Stomach (tissue), 9 donors: Measurements from ENCODE around the gene TMEM158. TPM values are rescaled to one million over a fixed set of nuclear protein-coding genes. Genes with fewer than 3 reads are reported as not detected.
A peak's percentile ranks its signal among the peaks of the same experiment; 100 is the strongest.

Experiments used
- DNase-seq, 2 donors: peaks; one replicate each; pipeline versions ENCODE4 v3.0.0 to v3.0.0-alpha.2; 2013 to 2019
- H3K27ac ChIP-seq, 5 donors: fragments of 200-600 bp in 4 of 5; sonication (generic) in 4 of 5; one replicate each; pipeline ENCODE4 v1.5.1; 2013 to 2019; ENCODE audit warnings: mild to moderate bottlenecking in 1 of 5, moderate library complexity in 1 of 5
- H3K27me3 ChIP-seq, 3 donors: fragments of 200-600 bp; sonication (generic); one replicate each; pipeline ENCODE4 v1.5.1; 2017 to 2019; ENCODE audit warnings: mixed run types in 1 of 3
- H3K36me3 ChIP-seq, 4 donors: fragments of 200-600 bp; sonication (generic); 1 replicate in 3 of 4; 2 replicates in 1 of 4; pipeline ENCODE4 v1.5.1; 2016 to 2019
- H3K4me1 ChIP-seq, 4 donors: fragments of 200-600 bp; sonication (generic); one replicate each; pipeline ENCODE4 v1.5.1; 2016 to 2019
- H3K4me3 ChIP-seq, 4 donors: fragments of 200-600 bp; sonication (generic) in 3 of 4; one replicate each; pipeline ENCODE4 v1.5.1; 2016 to 2019; ENCODE audit warnings: mild to moderate bottlenecking in 1 of 4
- H3K9me3 ChIP-seq, 4 donors: fragments of 200-600 bp; sonication (generic); one replicate each; pipeline ENCODE4 v1.5.1; 2016 to 2019
- CTCF ChIP-seq, 7 experiments: fragments of 450-650 bp in 4 of 7; fragments of 200-600 bp in 3 of 7; sonication (generic) in 3 of 7; IDR thresholded peaks; one replicate each; pipeline ENCODE4 v1.5.1; 2016 to 2019; ENCODE audit warnings: antibody characterized with exemption in 7 of 7, control low read depth in 2 of 7, mild to moderate bottlenecking in 1 of 7
- EP300 ChIP-seq: sonication (generic); formaldehyde crosslinking; IDR thresholded peaks from one replicate; pipeline ENCODE4 v1.6.1; 2017; ENCODE audit warnings: antibody characterized with exemption
- POLR2A ChIP-seq, 4 donors: fragments of 450-650 bp; IDR thresholded peaks; one replicate each; pipeline ENCODE4 v1.6.1; 2016; ENCODE audit warnings: antibody characterized with exemption in 4 of 4, control low read depth in 2 of 4, mild to moderate bottlenecking in 1 of 4, moderate library complexity in 1 of 4
- POLR2AphosphoS5 ChIP-seq, 3 donors: sonication (generic); formaldehyde crosslinking; IDR thresholded peaks; one replicate each; pipeline ENCODE4 v1.6.1; 2016; ENCODE audit warnings: antibody characterized with exemption in 3 of 3
- WGBS, 5 donors: extraction: QIAGEN DNeasy Blood & Tissue Kit in 3 of 5; methylation state at CpG; one replicate each; pipeline versions ENCODE4 v1.1.5 to v1.1.7; 2013 to 2018; 5-methylcytosine and 5-hydroxymethylcytosine counted together
- intact Hi-C: fragments of 100-400 bp; cut with DNase I; formaldehyde crosslinking; loops from one replicate; pipeline ENCODE4 v1.15.1; 2023; ENCODE audit warnings: low total_unique reads
- polyA plus RNA-seq, 3 donors: library from polyadenylated mRNA; stranded (reverse); fragments of 200-250 nt; gene quantifications; one replicate each; pipeline ENCODE4 v1.2.3, GENCODE V29; 2013
- total RNA-seq, 5 donors: library from RNA; depleted of rRNA; stranded (reverse); fragments of >200 nt; gene quantifications; one replicate each; pipeline versions ENCODE4 v1.1.0 to v1.2.3, GENCODE V29; 2014 to 2016
- donor health status: healthy with polysubstance abuse.
- donor health status: Bipolar disorder and iron deficiency.
- donor health status: healthy.

TMEM158 gene
- total and polyA plus RNA-seq, 8 donors = 0.46 to 5.5 (median 2.0) TPM; not detected in 2

DNA sequence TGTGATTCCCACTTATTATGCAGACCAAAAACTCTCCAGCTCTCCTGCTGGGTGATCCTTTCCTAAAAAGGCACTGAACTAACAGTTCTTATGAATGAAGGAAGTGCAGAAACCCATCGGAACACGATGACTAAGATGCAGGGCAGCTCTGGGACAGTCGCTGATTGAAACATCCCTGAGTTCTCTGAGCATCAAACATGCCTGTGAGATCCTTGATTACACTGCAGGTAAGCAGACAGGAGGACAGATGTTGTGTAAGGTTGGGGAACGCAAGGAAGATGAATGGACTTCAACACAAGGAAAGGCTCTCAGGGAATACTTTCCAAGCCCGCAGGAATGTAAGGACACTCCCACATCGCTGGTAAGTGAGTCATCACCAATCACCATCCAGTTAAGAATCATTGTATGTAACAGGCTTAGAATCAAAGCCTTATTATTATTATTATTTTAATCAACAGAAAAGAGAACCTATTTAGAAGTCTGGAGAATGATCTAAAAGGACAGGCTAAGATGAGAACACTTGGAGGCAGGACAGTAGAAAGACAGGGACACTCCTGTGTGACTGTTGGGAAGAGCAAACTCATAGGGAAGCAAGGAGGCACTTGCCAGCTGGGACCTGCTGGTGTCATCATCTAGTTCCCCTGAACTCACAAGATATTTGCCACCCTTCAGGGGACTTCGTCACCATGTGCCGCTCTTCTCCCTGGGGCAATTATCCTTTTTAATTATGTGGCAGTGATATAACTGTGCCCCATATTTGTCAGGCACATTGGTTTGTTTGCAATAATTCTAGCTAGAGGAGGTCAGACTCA, 26.0 kb downstream of the TMEM158 start:
- Histone ChIP-seq H3K9me3 (no peaks in the 10 kb centered on the region), H3K4me3 (no peak overlapping the region), H3K4me1 (peaks cover 0 to 18% (median 8%) of the 10 kb centered on the region in 4 donors), H3K27ac (peak overlapping the region in 1 of 5 donors; percentile 41), H3K27me3 (no peaks in the 10 kb centered on the region), H3K36me3 (no peaks in the 10 kb centered on the region)
- 53 to 60% (median 58%) methylated on average over 8 of the region's 8 CpGs for WGBS, 5 donors
- intact Hi-C loops = no loop called here
- no peak for DNase-seq
- TF ChIP-seq EP300 (no peak), CTCF (IDR thresholded peaks at IDR 0.05) (no peak), POLR2AphosphoS5 (IDR thresholded peaks at IDR 0.05) (no peak), POLR2A (IDR thresholded peaks at IDR 0.05) (no peak)

DNA sequence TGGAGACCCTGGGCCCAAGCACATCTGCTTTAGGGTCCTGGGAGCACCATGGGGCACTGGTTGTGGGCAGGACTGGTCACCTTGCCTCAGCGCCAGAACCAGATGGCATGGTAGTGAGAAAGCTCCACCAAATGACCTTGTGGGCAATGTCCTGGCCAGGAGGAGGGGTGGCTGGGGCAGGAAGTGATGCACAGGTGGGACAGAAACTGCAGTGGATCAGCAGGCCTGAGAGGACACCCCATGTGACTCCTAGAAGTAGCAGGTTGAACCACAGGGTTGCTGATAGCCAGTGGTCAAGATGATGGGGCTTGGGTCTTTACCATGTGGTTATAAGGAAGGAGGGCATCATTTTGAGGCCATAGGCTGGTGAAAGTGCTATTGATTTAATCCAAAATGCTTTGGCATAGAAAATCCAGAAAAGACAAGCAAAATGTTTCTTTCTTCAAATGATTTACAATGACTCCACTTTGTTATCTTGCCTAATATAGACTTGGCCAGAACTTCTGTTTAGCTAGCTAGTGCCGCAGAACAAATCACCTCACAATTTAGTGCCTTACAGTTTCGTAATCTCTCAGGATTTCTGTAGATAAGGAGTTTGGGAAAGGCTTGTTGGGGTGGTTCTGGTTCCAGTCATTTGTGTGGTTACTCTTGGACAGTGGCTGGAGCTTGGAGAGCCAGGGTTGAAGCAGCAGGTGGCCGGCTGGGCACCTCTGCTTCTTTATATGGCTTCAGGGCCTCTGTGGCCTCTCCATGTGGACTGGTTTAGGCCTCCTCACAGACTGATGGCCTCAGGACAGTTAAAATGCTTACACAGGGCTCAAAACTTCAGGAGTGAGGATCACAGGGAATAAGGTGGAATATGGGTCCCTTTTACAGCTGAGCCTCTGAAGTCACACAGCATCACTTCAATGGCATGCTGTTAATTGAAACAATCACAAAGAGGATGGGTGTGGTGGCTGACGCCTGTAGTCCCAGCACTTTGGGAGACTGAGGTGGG, 27.5 kb downstream of the TMEM158 start:
- Histone ChIP-seq H3K9me3 (no peaks in the 10 kb centered on the region), H3K27me3 (no peaks in the 10 kb centered on the region), H3K27ac (peak overlapping the region in 4 of 5 donors; percentile 28 to 54 (median 35)), H3K36me3 (no peaks in the 10 kb centered on the region), H3K4me3 (no peak overlapping the region), H3K4me1 (peaks cover 0 to 12% (median 8%) of the 10 kb centered on the region in 4 donors)
- TF ChIP-seq EP300 (no peak), POLR2A (IDR thresholded peaks at IDR 0.05) (no peak), POLR2AphosphoS5 (IDR thresholded peaks at IDR 0.05) (no peak), CTCF (IDR thresholded peaks at IDR 0.05) (no peak)
- intact Hi-C loops = no loop called here
- 62 to 73% (median 63%) methylated on average over 5 of the region's 5 CpGs for WGBS, 5 donors
- no peak for DNase-seq

DNA sequence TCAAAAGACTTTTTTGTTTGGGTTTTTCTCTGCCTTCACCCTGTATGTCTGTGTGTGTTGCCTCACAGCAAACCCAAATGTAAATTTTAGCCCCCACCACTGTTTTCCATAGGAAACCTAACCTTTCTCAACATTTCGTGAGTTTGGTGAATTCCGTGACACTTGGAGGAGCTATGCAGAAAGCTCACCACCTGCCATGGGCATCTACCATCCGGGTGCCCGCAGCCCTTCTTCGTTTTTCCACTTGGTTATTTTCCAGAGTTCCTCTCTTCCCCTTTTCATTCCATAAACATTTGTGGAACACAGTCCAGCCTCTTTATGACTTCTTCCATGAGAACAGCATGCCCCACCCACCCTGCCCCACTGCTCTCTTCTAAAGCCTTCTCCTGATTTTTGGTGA, 31.3 kb downstream of the TMEM158 start:
- Histone ChIP-seq H3K36me3 (no peaks in the 10 kb centered on the region), H3K4me1 (peaks cover 10 to 24% (median 14%) of the 10 kb centered on the region in 4 donors), H3K27ac (no peak overlapping the region), H3K27me3 (no peaks in the 10 kb centered on the region), H3K4me3 (no peak overlapping the region), H3K9me3 (no peaks in the 10 kb centered on the region)
- 92 to 96% (median 93%) methylated on average over 5 of the region's 5 CpGs for WGBS, 5 donors
- no peak for DNase-seq
- intact Hi-C loops = no loop called here
- TF ChIP-seq CTCF (IDR thresholded peaks at IDR 0.05) (no peak), EP300 (no peak), POLR2A (IDR thresholded peaks at IDR 0.05) (no peak), POLR2AphosphoS5 (IDR thresholded peaks at IDR 0.05) (no peak)

DNA sequence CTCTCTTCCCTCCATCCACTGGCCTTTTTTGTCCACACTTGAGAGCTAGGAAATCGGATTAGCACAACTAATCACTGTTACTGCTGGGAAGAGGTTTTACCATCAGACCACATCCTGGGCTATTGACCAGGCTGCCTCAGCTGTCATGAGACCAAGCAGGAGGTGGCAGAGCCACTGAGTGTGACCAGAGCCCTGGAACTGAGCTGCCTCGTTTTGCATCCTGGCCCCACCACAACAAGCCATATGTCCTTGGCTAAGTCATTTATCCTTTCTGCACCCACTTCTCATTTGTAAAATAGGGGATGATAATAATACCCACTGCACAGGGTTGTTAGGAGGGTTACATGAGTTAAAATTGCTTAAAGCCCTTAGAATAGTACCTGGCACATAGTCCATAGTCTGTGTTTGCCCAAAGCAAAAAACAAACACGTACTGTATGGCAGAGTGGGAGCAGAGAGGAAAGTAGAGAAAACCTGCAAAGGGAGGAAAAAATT, 34.1 kb downstream of the TMEM158 start:
- TF ChIP-seq POLR2A (IDR thresholded peaks at IDR 0.05) (no peak), EP300 (no peak), POLR2AphosphoS5 (IDR thresholded peaks at IDR 0.05) (no peak)
- Histone ChIP-seq H3K4me3 (no peak overlapping the region), H3K4me1 (peaks cover 8 to 14% (median 11%) of the 10 kb centered on the region in 4 donors), H3K9me3 (no peaks in the 10 kb centered on the region), H3K27ac (peak overlapping the region in 3 of 5 donors; percentile 2 to 54 (median 38)), H3K36me3 (no peaks in the 10 kb centered on the region), H3K27me3 (no peaks in the 10 kb centered on the region)
- intact Hi-C loops = no loop called here
- WGBS, 5 donors = 24 to 46% (median 34%) methylated on average over 3 of the region's 3 CpGs
- DNase-seq = no peak
